ENCODE data around the gene SYT2.

Gene SYT2

GRCh38 chr1:202648605-202649226 lies 61.5 kb downstream of the SYT2 start:
- H3K4me3 ChIP-seq (ENCODE audit: control insufficient read depth, low read depth, low read length): no peak overlapping the region
- no peak for TF ChIP-seq CTCF (conservative IDR thresholded peaks at IDR 0.05; ENCODE audit: control insufficient read depth, insufficient read depth, low read depth, low read length)
- DNase-seq (ENCODE audit: low read depth): no peak

- no peak for TF ChIP-seq CTCF (conservative IDR thresholded peaks at IDR 0.05; ENCODE audit: control insufficient read depth, insufficient read depth, low read depth, low read length)
- no peak for DNase-seq (ENCODE audit: low read depth)
- no peak overlapping the region for H3K4me3 ChIP-seq (ENCODE audit: control insufficient read depth, low read depth, low read length)
These were observed 65.2 kb downstream of the SYT2 start for GRCh38 chr1:202645097-202645476.

- DNase-seq (ENCODE audit: low read depth): no peak
- no peak for TF ChIP-seq CTCF (conservative IDR thresholded peaks at IDR 0.05; ENCODE audit: control insufficient read depth, insufficient read depth, low read depth, low read length)
- H3K4me3 ChIP-seq (ENCODE audit: control insufficient read depth, low read depth, low read length): no peak overlapping the region
These were observed 65.8 kb downstream of the SYT2 start for GRCh38 chr1:202644219-202645096.

- no peak for TF ChIP-seq CTCF (conservative IDR thresholded peaks at IDR 0.05; ENCODE audit: control insufficient read depth, insufficient read depth, low read depth, low read length)
- no peak overlapping the region for H3K4me3 ChIP-seq (ENCODE audit: control insufficient read depth, low read depth, low read length)
- DNase-seq (ENCODE audit: low read depth): no peak
These were observed 66.6 kb downstream of the SYT2 start for GRCh38 chr1:202643397-202644218.

- DNase-seq (ENCODE audit: low read depth): no peak
- no peak for TF ChIP-seq CTCF (conservative IDR thresholded peaks at IDR 0.05; ENCODE audit: control insufficient read depth, insufficient read depth, low read depth, low read length)
- H3K4me3 ChIP-seq (ENCODE audit: control insufficient read depth, low read depth, low read length): no peak overlapping the region
These were observed 67.5 kb downstream of the SYT2 start for GRCh38 chr1:202642619-202643291.

GRCh38 chr1:202642212-202642611 lies 68.0 kb downstream of the SYT2 start:
- DNase-seq (ENCODE audit: low read depth): no peak
- TF ChIP-seq CTCF (conservative IDR thresholded peaks at IDR 0.05; ENCODE audit: control insufficient read depth, insufficient read depth, low read depth, low read length): no peak
- no peak overlapping the region for H3K4me3 ChIP-seq (ENCODE audit: control insufficient read depth, low read depth, low read length)

All from fibroblast of mammary gland (primary cell).